Prostate gland (tissue), 2 donors: ENCODE data around the gene COMMD9. TPM values are rescaled to one million over a fixed set of nuclear protein-coding genes. Genes with fewer than 3 reads are reported as not detected.

Source experiments
- DNase-seq: peaks from one replicate; pipeline ENCODE4 v3.0.0-alpha.2; 2019; ENCODE audit warnings: low spot score
- H3K27ac ChIP-seq, 2 donors: fragments of 200-600 bp; sonication (generic); 2 replicates each; pipeline ENCODE4 v1.5.1; 2017 to 2019
- H3K27me3 ChIP-seq: fragments of 200-600 bp; sonication (generic); replicated peaks from 2 replicates; pipeline ENCODE4 v1.5.1; 2019; ENCODE audit not compliant: insufficient read depth
- H3K36me3 ChIP-seq, 2 donors: fragments of 200-600 bp; sonication (generic); 1 replicate in 1 of 2; 2 replicates in 1 of 2; pipeline versions ENCODE4 v1.5.1 to v1.8.1; 2017 to 2019
- H3K4me1 ChIP-seq: fragments of 200-600 bp; sonication (generic); replicated peaks from 2 replicates; pipeline ENCODE4 v1.5.1; 2019
- H3K4me3 ChIP-seq, 2 donors: fragments of 200-600 bp; sonication (generic); 2 replicates each; pipeline ENCODE4 v1.5.1; 2017 to 2019
- H3K9me3 ChIP-seq: fragments of 200-600 bp; sonication (generic); 2 replicates; pipeline ENCODE4 v1.5.1; 2017
- POLR2A ChIP-seq: fragments of 450-650 bp; IDR thresholded peaks from one replicate; pipeline ENCODE4 v1.6.1; 2016; ENCODE audit warnings: antibody characterized with exemption, mild to moderate bottlenecking
- POLR2AphosphoS5 ChIP-seq: sonication (generic); formaldehyde crosslinking; IDR thresholded peaks from one replicate; pipeline ENCODE4 v1.6.1; 2017; ENCODE audit warnings: antibody characterized with exemption
- WGBS: methylation state at CpG from one replicate; pipeline ENCODE4 v1.1.5; 2018; 5-methylcytosine and 5-hydroxymethylcytosine counted together
- intact Hi-C: fragments of 100-400 bp; cut with DNase I; formaldehyde crosslinking; loops from one replicate; pipeline ENCODE4 v1.14.2; 2022
- total RNA-seq, 2 donors: library from RNA; depleted of rRNA; stranded (reverse); fragments of >200 nt; gene quantifications; one replicate each; pipeline ENCODE4 v1.1.0, GENCODE V29; 2016
- TF ChIP-seq, protein P1 (sequence below), 4 experiments: fragments of 200-600 bp in 2 of 4; fragments of 450-650 bp in 2 of 4; sonication (generic) in 2 of 4; IDR thresholded peaks; 1 replicate in 3 of 4; 2 replicates in 1 of 4; pipeline ENCODE4 v1.5.1; 2016 to 2019; ENCODE audit warnings: antibody characterized with exemption in 4 of 4, mild to moderate bottlenecking in 2 of 4, moderate library complexity in 2 of 4

Gene COMMD9
- total RNA-seq: 10 to 100 TPM; 34.3 to 40.4 TPM

DNA sequence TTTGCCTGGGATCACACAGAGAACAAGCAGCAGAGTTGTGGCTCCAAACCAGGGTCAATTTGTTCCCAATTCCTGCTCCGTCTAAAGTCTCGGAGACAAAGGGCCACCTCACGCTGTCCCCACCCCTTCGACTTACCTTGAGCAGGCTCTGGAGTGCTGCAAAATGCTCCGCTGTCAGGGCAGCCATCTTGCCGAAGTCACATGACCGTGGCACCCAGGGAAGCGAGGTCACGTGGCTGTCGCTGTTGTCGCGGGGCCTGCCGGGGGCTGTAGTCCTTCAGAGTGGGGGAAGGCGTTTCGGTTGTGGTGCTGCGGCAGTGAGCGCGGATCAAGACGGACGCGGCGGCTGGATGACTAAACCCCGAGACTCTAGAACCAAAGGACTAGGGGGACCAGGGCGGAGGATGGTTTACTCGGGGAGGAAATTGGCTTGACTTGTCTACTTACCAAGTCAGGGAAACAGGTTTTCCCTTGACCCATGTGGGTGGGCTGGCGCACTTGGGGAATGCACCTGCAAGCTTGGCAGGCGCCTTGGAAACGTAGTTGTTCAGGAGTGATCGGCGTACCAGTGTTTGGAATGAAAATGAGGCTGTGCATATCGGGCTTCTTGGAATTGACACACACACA lies at the start of gene COMMD9:
TSS of gene COMMD9 (minus strand) at position 199 of the 627 bp plus-strand sequence. CDS start at position 187, 12 bp downstream.
- no peaks in the 10 kb centered on the region for H3K4me1 ChIP-seq
- no peaks in the 10 kb centered on the region for H3K36me3 ChIP-seq
- no peaks in the 10 kb centered on the region for H3K9me3 ChIP-seq
- peak within 1 kb of the TSS; percentile 15 to 35 for H3K27ac ChIP-seq
- peak within 1 kb of the TSS; percentile 47 to 50 for H3K4me3 ChIP-seq
- no peaks in the 10 kb centered on the region for H3K27me3 ChIP-seq
- TF ChIP-seq POLR2AphosphoS5 (peak; percentile 98), POLR2A (peak; percentile 31)
- TF ChIP-seq, protein P1, sequence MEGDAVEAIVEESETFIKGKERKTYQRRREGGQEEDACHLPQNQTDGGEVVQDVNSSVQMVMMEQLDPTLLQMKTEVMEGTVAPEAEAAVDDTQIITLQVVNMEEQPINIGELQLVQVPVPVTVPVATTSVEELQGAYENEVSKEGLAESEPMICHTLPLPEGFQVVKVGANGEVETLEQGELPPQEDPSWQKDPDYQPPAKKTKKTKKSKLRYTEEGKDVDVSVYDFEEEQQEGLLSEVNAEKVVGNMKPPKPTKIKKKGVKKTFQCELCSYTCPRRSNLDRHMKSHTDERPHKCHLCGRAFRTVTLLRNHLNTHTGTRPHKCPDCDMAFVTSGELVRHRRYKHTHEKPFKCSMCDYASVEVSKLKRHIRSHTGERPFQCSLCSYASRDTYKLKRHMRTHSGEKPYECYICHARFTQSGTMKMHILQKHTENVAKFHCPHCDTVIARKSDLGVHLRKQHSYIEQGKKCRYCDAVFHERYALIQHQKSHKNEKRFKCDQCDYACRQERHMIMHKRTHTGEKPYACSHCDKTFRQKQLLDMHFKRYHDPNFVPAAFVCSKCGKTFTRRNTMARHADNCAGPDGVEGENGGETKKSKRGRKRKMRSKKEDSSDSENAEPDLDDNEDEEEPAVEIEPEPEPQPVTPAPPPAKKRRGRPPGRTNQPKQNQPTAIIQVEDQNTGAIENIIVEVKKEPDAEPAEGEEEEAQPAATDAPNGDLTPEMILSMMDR (IDR thresholded peaks at IDR 0.05): peak in 1 of 4 experiments; percentile 28
- under 1% methylated on average over 31 of the region's 31 CpGs for WGBS
- DNase-seq: peak; percentile 95
- intact Hi-C loops: no loop called here

DNA sequence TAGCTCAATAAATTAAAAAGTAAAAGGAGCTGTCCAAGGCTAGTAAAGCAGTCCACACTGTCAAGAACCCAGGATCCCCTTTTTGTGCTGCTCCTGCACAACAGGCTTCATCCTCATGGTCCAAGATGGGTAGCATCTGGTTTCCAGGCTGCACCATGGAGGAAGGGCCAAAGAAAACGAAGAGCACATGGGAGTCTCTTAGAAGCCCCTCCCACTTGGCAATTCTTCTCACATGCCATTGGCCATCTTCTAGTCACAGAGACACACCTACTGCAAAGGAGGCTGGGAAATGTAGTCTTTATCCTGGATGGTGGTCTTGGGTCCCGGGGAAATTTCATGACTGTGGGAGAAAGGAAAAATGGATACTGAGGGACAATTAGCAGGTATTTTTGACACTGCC lies 44.7 kb upstream of the COMMD9 start:
- WGBS: 72% methylated on average over 2 of the region's 2 CpGs
- no peaks in the 10 kb centered on the region for H3K9me3 ChIP-seq
- no peaks in the 10 kb centered on the region for H3K27me3 ChIP-seq
- H3K4me1 ChIP-seq: no peaks in the 10 kb centered on the region
- H3K4me3 ChIP-seq: no peak overlapping the region
- intact Hi-C loops: no loop called here
- no peak overlapping the region for H3K27ac ChIP-seq
- DNase-seq: no peak
- no peaks in the 10 kb centered on the region for H3K36me3 ChIP-seq
- TF ChIP-seq, protein P1 (IDR thresholded peaks at IDR 0.05): no peak
- TF ChIP-seq POLR2AphosphoS5: no peak
- no peak for TF ChIP-seq POLR2A

DNA sequence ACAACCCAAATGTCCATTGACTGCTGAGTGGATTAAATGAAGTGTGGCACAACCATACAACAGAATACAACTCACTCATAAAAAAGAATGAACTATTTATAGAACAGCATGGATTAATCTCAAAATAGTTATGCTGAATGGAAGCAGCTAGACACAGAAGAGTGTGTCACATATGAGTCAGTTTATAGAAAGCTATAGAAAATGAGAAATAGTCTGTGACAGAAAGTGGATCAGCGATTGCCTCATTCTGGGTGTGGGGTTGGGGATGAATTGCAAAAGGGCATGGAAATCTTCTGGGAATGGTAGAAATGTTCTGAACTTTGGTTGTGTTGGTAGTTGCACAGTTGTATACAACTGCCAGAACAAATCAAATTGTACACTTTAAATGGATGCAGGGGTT lies 44.2 kb upstream of the COMMD9 start:
- no peaks in the 10 kb centered on the region for H3K36me3 ChIP-seq
- DNase-seq: no peak
- no peaks in the 10 kb centered on the region for H3K27me3 ChIP-seq
- H3K27ac ChIP-seq: no peak overlapping the region
- no peak for TF ChIP-seq POLR2A
- TF ChIP-seq, protein P1 (IDR thresholded peaks at IDR 0.05): no peak
- no peak for TF ChIP-seq POLR2AphosphoS5
- whole genome bisulfite sequencing: 97% methylated on average over 1 of the region's 1 CpG
- H3K4me3 ChIP-seq: no peak overlapping the region
- H3K9me3 ChIP-seq: no peaks in the 10 kb centered on the region
- H3K4me1 ChIP-seq: no peaks in the 10 kb centered on the region
- intact Hi-C loops: no loop called here

DNA sequence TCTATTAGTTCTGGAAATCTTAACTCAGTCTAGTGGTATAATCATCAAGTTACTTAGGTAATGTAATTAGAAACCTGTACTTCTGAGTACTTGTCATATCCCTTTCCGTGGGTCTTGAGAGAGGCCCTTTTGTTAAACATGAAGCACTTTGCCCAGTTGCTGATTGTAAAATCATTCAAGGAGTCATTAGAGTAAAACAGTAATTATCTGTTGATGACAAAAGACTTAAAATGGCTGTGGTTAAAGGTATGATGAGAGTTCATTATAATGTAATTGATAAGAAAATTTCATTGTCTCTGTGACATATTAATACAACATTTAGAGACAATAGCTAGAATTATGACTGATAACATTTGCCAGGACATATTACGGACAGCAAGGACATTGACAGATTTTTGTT lies 41.2 kb upstream of the COMMD9 start:
- WGBS: 73% methylated on average over 2 of the region's 2 CpGs
- no peak overlapping the region for H3K4me3 ChIP-seq
- no peaks in the 10 kb centered on the region for H3K27me3 ChIP-seq
- no peaks in the 10 kb centered on the region for H3K36me3 ChIP-seq
- no peak overlapping the region for H3K27ac ChIP-seq
- H3K9me3 ChIP-seq: no peaks in the 10 kb centered on the region
- intact Hi-C loops: no loop called here
- TF ChIP-seq, protein P1 (IDR thresholded peaks at IDR 0.05): no peak
- TF ChIP-seq POLR2AphosphoS5: no peak
- TF ChIP-seq POLR2A: no peak
- DNase-seq: no peak
- no peaks in the 10 kb centered on the region for H3K4me1 ChIP-seq
